LNCaP clone FGC (cell line): ENCODE measurements around the gene PCAT6.
A peak's percentile ranks its signal among the peaks of the same experiment; 100 is the strongest.

Experiments used
- DNase-seq: peaks from one replicate; pipeline ENCODE4 v3.0.0-alpha.2; 2011; ENCODE audit warnings: low read depth
- H3K4me3 ChIP-seq: 2 replicates; pipeline ENCODE4 v1.5.1; 2011; ENCODE audit warnings: mild to moderate bottlenecking, low read depth, low read length, control low read depth
- TF ChIP-seq, protein P1 (sequence below): IDR thresholded peaks from 2 replicates; pipeline ENCODE4 v1.5.1; 2012; ENCODE audit warnings: mild to moderate bottlenecking; ENCODE audit not compliant: control insufficient read depth, insufficient read depth; ENCODE audit errors: extremely low read depth

PCAT6 gene

DNA sequence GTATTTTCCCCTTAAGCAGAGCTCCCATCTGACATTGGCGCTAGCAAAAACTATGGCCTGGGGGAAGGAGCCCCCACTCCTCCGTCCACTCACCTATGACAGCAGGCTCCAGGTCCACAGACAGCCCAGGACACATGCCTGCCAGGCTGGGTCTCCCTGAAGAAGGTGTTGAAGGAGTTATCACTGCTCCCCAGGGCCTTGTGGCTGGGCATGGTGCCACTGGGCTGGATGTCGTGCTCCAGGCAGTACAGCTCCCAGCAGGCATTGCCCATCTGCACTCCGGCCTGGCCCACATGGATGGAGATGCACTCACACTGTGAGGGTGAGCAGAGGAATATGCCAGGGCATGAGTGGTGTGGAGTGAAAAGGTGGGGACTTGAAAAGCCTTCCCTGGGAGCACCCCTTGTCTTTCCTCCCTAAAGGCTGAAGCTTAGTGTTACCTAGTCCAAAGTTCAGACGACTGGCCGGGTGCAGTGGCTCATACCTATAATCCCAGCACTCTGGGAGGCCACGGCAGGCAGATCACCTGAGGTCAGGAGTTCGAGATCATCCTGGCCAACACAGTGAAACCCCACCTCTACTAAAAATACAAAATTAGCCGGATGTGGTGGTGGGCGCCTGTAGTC, 48.1 kb downstream of the PCAT6 start:
- no peak for DNase-seq
- TF ChIP-seq, protein P1, sequence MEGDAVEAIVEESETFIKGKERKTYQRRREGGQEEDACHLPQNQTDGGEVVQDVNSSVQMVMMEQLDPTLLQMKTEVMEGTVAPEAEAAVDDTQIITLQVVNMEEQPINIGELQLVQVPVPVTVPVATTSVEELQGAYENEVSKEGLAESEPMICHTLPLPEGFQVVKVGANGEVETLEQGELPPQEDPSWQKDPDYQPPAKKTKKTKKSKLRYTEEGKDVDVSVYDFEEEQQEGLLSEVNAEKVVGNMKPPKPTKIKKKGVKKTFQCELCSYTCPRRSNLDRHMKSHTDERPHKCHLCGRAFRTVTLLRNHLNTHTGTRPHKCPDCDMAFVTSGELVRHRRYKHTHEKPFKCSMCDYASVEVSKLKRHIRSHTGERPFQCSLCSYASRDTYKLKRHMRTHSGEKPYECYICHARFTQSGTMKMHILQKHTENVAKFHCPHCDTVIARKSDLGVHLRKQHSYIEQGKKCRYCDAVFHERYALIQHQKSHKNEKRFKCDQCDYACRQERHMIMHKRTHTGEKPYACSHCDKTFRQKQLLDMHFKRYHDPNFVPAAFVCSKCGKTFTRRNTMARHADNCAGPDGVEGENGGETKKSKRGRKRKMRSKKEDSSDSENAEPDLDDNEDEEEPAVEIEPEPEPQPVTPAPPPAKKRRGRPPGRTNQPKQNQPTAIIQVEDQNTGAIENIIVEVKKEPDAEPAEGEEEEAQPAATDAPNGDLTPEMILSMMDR = no peak
- H3K4me3 ChIP-seq = no peak overlapping the region

DNA sequence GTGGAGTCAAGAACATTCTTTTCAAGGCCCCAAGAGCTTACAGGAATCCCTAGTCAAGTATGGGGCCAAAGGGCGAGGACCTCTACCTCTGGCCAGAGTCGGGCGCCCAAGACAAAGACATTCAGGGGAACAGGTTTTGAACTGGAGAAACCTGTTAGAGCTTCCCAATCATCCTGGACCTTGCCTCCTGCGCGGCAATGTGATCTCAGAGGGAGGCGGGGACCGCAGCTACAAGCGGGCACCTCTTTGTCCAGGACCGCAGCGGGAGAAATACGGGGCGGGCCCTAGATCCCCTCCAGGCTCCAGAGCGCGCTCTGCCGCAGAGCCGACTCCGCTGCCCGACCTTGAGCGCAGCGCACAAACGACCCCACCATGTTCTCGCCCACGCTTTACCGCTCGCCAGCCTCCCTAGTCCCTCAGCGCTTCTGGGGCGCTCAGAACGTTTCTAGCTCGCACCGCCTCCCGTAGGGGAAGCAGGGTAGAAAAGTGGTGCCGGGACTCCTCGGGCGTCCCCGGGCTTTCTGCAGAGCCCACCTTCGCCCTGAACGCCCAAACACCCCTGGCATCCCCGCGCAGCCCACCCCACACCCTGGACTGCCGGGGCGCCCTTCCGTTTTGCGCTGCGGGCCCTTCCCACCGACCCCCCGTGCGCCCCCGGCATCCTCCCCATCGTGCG, 50.1 kb downstream of the PCAT6 start:
- TF ChIP-seq, protein P1 = 0 out of 2 replicates have a peak, but pooled peaks have one; percentile 2
- peak overlapping the region; percentile 72 for H3K4me3 ChIP-seq
- peak; percentile 91 for DNase-seq
